GM18867 (cell line): ENCODE data around the gene VASH1.

Experiments
- ATAC-seq: cut with Tn5 transposase; IDR thresholded peaks from one replicate; pipeline ENCODE4 v1.9.1; 2021; ENCODE audit warnings: mild to moderate bottlenecking, moderate library complexity; ENCODE audit not compliant: unreplicated experiment

VASH1 gene

GRCh38 chr14:76742185-76742584 is 19.1 kb upstream of the VASH1 start:
- ATAC-seq = no peak

GRCh38 chr14:76742966-76743365 is 18.3 kb upstream of the VASH1 start:
- ATAC-seq = no peak

- no peak for ATAC-seq
Observed at GRCh38 chr14:76752744-76753143, 8.5 kb upstream of the VASH1 start.

DNA sequence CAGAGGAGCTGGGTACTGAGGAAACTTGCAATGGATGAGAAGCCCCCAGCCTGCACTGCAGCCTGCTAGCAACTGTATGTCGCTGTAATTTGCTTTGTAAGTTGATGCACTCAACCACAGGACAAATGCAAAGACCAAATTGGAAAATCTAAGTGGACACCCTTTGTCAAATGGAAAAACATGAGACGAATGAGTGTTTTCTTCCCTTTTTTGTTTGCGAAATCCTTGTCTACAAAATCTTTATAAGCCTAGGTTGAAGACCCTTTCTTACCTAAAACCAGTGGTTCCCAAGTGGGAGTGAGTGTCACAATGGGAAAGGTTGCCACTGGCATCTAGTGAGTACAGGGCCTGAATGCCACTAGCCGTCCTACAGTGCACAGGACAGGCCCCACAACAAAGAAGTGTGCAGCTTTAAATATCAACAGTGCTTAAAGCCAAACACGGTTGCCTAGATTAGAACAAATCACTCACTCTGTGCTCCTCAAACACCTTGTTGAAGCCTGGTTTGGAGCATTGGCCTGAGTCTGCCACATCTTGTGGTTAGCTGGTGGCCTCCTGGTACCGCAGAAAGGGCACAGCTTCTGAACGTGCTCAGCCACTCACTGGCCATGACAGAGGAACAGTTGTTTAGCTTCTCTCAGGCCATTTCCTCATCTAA is 7.6 kb upstream of the VASH1 start:
- no peak for ATAC-seq

GRCh38 chr14:76754586-76754985 is 6.7 kb upstream of the VASH1 start:
- ATAC-seq = no peak

DNA sequence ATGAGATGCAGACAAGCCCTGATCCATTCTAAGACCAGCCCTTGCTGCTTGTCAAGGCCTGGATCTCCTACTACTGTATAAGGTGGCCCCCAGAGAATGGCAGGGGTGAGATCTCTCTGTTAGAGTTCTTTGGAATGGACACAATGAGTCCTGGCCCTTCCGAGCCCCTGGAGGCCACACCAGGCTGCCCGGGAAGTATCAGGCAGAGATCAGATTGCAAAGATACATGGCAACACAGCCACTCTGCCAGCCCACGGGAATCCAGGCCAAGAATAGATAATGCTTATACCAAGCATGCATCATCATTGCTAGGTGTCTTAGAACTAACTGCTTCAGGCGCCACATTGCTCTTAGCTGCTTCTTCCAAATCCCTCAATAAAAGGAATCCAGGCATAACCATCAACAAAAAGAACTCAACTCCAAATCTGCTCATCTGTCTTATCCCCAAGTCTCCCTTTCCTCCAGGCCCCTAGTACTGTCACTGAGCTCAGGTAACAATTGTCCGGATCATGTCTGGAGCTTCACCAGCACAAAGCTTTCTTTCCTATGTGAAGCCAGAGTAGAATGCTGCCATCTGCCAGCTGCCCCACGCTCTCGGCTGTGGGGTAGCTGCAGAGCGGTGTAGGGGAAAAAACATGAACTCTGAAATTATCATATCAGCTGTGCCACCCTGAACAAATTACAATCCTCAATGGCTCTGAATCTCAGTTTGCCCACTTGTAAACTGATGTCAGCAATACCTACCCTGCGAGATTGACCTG is 5.5 kb upstream of the VASH1 start:
- no peak for ATAC-seq

DNA sequence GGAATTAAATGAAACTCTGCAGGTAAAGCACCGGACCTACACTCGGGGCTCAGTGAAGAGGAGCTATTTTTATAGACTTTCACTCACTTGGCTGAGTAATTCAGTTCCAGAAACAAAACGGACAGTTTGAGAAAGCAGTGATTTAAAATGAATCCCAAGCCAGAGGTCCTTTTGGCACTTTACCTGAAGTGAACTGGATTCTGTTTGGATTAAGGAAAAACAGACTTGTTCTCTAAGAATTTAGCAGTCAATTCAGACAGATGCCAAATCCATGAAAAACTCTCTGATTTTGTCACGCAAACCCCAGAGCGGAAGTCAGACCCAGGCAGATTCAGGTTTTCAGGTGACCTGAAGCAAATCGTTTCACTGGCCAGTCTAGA is 4.9 kb upstream of the VASH1 start:
- ATAC-seq = no peak

GRCh38 chr14:76759589-76759988 is 1.7 kb upstream of the VASH1 start:
- ATAC-seq = no peak

- no peak for ATAC-seq
Observed at GRCh38 chr14:76760331-76761135, 735 bp upstream of the VASH1 start.

- no peak for ATAC-seq
Observed at GRCh38 chr14:76761960-76762410, 717 bp downstream of the VASH1 start.

DNA sequence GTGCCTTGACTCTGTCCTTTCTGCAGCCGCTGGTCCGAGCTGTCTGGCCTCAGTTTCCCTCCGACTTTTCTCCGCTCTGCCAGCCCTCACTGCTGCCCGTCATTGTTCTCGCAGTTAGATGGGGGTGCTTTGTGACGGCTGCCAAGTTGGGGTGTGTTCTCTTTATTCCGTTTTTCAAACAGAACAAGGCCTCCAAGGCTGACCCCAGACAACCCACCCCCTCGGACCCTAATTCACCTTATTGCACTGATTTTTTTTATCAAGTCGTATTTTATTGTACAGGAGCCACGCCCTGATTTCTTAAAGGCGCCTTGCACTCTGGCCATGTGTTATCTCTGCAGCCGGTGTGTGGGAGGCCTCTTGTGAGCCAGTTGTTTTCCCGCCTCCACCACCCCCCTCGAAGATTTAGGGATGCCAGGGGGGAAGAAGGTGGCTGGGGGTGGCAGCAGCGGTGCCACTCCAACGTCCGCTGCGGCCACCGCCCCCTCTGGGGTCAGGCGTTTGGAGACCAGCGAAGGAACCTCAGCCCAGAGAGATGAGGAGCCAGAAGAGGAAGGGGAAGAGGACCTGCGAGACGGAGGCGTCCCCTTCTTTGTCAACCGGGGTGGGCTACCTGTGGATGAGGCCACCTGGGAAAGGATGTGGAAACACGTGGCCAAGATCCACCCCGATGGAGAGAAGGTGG is 1.3 kb downstream of the VASH1 start:
- no peak for ATAC-seq

GRCh38 chr14:76763096-76764041 is 2.1 kb downstream of the VASH1 start:
- no peak for ATAC-seq

- ATAC-seq = no peak
Observed at GRCh38 chr14:76765461-76765931, 4.2 kb downstream of the VASH1 start.

- peak; percentile 75 for ATAC-seq
Observed at GRCh38 chr14:76767681-76768656, 6.7 kb downstream of the VASH1 start.

DNA sequence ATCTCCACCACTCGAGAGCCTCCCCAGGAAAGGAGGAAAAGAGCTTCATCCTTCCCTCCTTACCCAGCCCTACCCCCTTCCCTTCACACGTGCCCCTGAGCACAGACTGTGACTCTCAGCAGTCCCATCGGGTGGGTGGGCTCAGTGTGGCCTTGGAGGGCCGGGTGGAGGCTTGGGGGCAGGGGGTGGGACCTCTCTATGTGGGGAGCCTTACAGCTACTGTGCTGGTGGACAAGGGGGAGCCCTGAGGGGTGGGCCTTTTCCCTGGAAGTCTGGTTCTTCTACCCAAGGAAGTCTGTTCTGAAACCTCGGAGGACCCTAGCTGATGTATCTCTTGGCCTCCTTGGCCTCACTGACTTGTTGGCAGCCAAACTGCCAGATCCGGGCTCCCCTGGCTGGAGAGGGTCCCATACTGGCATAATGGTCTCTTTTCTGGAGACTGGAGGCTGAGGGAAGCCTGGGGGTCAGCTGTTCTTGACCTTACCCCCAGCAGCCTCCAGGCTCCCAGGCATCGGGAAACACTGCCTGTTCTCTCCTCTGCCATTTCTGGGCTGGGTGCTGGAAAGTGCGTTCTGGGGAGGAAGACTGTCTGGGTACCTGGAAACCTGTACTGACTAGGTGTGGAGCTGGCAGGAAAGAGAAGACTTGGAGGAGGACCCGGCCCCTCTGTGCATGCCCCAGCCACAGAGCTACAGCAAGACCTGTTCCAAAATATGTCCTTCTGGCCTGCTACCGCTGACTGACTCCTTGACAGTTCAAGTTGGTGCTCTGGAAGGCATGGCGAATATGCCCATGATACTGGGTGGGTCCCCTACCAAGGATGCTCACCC is 7.6 kb downstream of the VASH1 start:
- ATAC-seq = no peak

- ATAC-seq = no peak
Observed at GRCh38 chr14:76769636-76770292, 8.5 kb downstream of the VASH1 start.
